RPMI7951 (cell line): ENCODE measurements around the gene SIM1. TPM values are rescaled to one million over a fixed set of nuclear protein-coding genes. Genes with fewer than 3 reads are reported as not detected.

Experiments used
- DNase-seq: peaks from one replicate; pipeline ENCODE4 v3.0.0-alpha.2; 2012; ENCODE audit warnings: low read depth
- total RNA-seq: library from RNA; depleted of rRNA; stranded (reverse); fragments of >200 nt; shearing (Covaris generic); gene quantifications from 2 replicates; pipeline ENCODE4 v1.2.3, GENCODE V29; 2014

Gene SIM1
- total RNA-seq, 1 experiment from 2014 or later = not detected

GRCh38 chr6:100353276-100354015 is 111.3 kb downstream of the SIM1 start:
- DNase-seq = peak; percentile 79

- no peak for DNase-seq
Observed at GRCh38 chr6:100350139-100350538, 114.6 kb downstream of the SIM1 start.

DNA sequence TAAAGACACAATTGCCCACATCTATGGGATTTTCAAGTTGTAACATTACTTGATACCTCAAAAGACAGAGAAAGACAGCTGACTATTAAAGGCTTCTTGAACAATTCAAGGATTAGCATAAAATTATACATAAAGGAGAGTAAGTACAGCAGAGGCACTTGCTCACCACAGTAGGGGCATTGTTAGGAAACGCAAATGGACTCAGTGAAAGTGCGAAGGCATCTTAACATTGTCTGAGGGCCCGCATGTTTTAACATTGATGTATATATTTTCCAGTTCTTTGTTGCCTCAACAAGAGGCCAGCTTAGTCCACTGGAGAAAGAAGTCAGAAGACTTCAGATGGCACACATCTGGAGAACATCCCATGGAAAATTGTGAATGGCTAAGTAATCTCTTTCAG is 115.4 kb downstream of the SIM1 start:
- DNase-seq = no peak

- DNase-seq = peak; percentile 73
Observed at GRCh38 chr6:100347901-100348550, 116.7 kb downstream of the SIM1 start.

GRCh38 chr6:100346828-100347227 is 117.9 kb downstream of the SIM1 start:
- DNase-seq = peak; percentile 56

DNA sequence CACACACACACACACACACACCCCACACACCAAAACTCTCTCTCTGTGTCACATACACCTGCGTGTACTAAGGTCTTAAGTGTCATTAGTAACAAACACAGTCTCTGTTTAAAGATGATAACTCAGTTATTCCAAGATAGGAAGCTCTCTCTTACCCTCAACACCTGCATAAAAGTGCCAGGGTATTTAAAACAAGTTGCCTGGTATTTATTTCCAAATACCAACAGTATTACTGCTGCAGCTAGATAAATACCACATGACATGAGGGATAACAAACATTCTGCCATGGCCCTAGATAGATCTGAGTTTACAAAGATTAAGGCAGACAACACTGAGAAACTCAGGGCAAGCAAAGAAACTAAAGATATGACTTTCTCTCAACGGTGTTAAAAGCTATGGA is 118.5 kb downstream of the SIM1 start:
- DNase-seq = no peak

DNA sequence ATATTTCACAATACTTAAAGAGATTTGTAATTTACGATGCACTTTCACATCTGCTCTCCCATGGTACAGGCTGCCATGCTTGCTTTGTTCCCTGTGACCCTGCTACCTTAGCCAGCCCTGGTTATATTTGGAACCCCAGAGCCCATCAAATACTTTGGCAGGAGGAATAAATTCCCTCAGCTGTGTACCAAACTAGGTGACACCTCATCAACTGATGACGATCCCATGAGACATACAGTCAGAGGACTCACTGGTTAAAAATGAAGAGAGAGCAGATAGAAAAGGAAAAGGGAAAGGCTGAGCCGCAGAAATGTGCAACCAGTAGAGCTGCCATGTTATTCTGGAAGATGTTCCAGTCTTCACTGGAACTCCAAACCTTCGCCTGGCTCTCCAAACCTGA is 120.0 kb downstream of the SIM1 start:
- DNase-seq = peak; percentile 82

DNA sequence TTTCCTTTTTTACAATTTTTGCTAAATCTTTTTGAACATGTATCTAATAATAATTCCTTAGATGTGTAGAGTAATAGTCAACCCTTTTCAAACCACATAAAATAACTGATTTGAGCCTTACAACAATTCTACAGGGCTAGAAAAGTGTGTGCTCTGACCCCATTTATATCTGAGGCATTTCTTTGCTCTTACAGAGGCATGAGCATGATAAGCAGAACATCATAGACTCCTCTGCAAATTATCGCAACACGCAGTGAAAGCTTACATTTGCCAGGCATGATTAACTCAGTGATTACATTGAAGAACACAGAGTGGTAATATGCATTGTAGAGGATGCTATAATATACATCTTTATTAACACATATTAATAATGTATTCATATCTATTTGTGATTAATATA is 120.4 kb downstream of the SIM1 start:
- no peak for DNase-seq

GRCh38 chr6:100343316-100344077 is 121.2 kb downstream of the SIM1 start:
- peak; percentile 78 for DNase-seq

GRCh38 chr6:100342830-100343229 is 121.9 kb downstream of the SIM1 start:
- peak; percentile 50 for DNase-seq

DNA sequence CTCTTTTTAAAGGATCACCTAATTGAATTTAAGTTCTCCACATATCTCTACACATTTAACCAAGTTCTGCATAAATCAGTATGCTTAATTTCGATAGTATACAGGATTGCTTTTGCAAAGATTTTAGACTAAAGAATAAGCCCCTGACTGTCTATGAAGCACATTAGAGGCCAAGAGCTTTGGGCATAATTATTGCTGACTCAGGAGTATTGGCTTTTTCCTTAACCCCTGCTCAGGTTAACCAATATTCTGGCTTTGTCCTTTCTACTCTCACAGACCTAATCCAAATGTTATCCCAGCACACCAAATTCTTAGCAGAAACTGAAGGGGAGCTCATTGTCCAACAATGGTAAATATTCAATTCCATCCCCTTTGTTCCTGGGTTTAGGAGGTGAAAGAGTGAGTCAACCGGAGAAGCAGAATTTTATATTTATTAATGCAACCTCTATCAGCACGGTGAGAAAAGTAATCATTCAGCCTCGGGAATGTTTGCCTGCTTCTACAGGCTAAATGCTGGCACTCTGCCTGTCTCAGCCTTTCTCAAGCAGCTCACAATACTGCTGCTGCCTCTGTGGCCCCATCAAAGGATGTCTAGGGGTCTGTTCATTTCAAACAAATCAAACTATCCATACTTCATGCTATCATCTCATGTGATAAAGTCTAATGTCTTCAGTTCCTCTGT is 125.0 kb downstream of the SIM1 start:
- no peak for DNase-seq

- no peak for DNase-seq
Observed at GRCh38 chr6:100338090-100338489, 126.6 kb downstream of the SIM1 start.

- no peak for DNase-seq
Observed at GRCh38 chr6:100336876-100337275, 127.8 kb downstream of the SIM1 start.

DNA sequence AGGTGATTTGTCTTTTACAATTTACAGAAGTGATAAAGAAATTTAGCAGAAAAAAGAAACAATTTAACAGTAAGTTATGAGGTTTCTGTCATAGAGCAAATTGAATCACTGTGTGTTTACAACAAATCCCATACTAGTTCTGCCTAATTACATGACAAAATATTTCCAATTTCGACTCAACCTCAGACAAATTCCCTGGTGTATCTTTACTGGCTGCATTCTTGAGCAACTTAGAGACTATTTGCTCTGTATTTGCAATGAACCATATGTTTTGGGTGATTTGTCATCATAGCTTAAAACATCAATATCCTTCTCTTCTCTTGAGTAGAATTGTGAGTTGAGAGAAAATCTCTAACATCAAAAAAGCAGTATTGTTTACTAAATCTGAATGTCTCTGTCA is 128.7 kb downstream of the SIM1 start:
- DNase-seq = no peak
